ENCODE data around the gene GDF2.

Gene GDF2

GRCh38 chr10:47322300-47323061, at the start of gene GDF2:
GDF2 (plus strand) TSS chr10:47322454; CDS start chr10:47322669, 215 bp downstream.
- no peak for DNase-seq

- DNase-seq: no peak
These were observed 46.2 kb upstream of the GDF2 start for GRCh38 chr10:47276071-47276470.

- DNase-seq: no peak
These were observed 45.5 kb upstream of the GDF2 start for GRCh38 chr10:47276576-47277351.

GRCh38 chr10:47277352-47278151, 44.7 kb upstream of the GDF2 start:
- DNase-seq: peak; percentile 40

GRCh38 chr10:47278152-47278473, 44.1 kb upstream of the GDF2 start:
- no peak for DNase-seq

GRCh38 chr10:47278720-47279119, 43.5 kb upstream of the GDF2 start:
- DNase-seq: no peak

- DNase-seq: no peak
These were observed 43.0 kb upstream of the GDF2 start for GRCh38 chr10:47279276-47279675.

GRCh38 chr10:47282005-47282656, 40.1 kb upstream of the GDF2 start:
- no peak for DNase-seq

- DNase-seq: no peak
These were observed 39.6 kb upstream of the GDF2 start for GRCh38 chr10:47282657-47283018.

- DNase-seq: no peak
These were observed 39.1 kb upstream of the GDF2 start for GRCh38 chr10:47283101-47283630.

- no peak for DNase-seq
These were observed 38.4 kb upstream of the GDF2 start for GRCh38 chr10:47283848-47284247.

GRCh38 chr10:47285381-47286115, 36.7 kb upstream of the GDF2 start:
- DNase-seq: no peak

- DNase-seq: no peak
These were observed 36.1 kb upstream of the GDF2 start for GRCh38 chr10:47286116-47286505.

GRCh38 chr10:47286591-47287315, 35.5 kb upstream of the GDF2 start:
- DNase-seq: no peak

GRCh38 chr10:47287365-47287802, 34.9 kb upstream of the GDF2 start:
- DNase-seq: no peak

GRCh38 chr10:47287805-47288204, 34.4 kb upstream of the GDF2 start:
- no peak for DNase-seq

- no peak for DNase-seq
These were observed 34.0 kb upstream of the GDF2 start for GRCh38 chr10:47288236-47288635.

GRCh38 chr10:47288916-47289495, 33.2 kb upstream of the GDF2 start:
- DNase-seq: no peak

- no peak for DNase-seq
These were observed 32.3 kb upstream of the GDF2 start for GRCh38 chr10:47289921-47290320.

GRCh38 chr10:47290338-47290737, 31.9 kb upstream of the GDF2 start:
- DNase-seq: no peak

GRCh38 chr10:47291682-47292081, 30.6 kb upstream of the GDF2 start:
- no peak for DNase-seq
